ENCODE measurements around the gene GALNT2. TPM values are rescaled to one million over a fixed set of nuclear protein-coding genes. Genes with fewer than 3 reads are reported as not detected.

The GALNT2 gene
- total and polyA plus RNA-seq, 9 of the 15 experiments (the other 6 are each of a cell fraction or from before 2014, with no cell fraction given) = 1.6 to 106 (median 51.9) TPM

- no peak for TF ChIP-seq ZNF512 (tag; IDR thresholded peaks at IDR 0.05)
- no peak for TF ChIP-seq ZNF436 (CRISPR knock-in tag; IDR thresholded peaks at IDR 0.05)
- TF ChIP-seq JUND (IDR thresholded peaks at IDR 0.05; ENCODE audit: borderline replicate concordance, low read depth, low read length) = no peak
- TF ChIP-seq JUND (tag; IDR thresholded peaks at IDR 0.05; ENCODE audit: borderline replicate concordance, low read depth, low read length) = no peak
- TF ChIP-seq EZH2 (IDR thresholded peaks at IDR 0.05; ENCODE audit: borderline replicate concordance, low read depth, low read length) = no peak
- no peak for TF ChIP-seq CREB3 (tag; conservative IDR thresholded peaks at IDR 0.05; ENCODE audit: low read depth)
These were observed 18.1 kb upstream of the GALNT2 start (continued) for GRCh38 chr1:230048922-230049321.

- ATAC-seq (no peak), FAIRE-seq (no peak), DNase-seq (ENCODE audit: extremely low read depth in 1 of 4, low spot score in 3 of 4) (no peak)
- no peak overlapping the region for H3K27ac ChIP-seq (ENCODE audit: extremely low read depth, low read depth, low read length)
- peaks cover 0 to 7% of the 10 kb centered on the region in 2 experiments; a peak in 2 of 5 replicates for H3K4me1 ChIP-seq (replicated peaks in 1 of 2; ENCODE audit: control insufficient read depth in 2 of 2, insufficient read depth in 2 of 2, low read length in 2 of 2)
- intact Hi-C loops (cut with micrococcal nuclease) (no loop called here), in situ Hi-C loops (cut with MboI) (no loop called here)
- H3K27me3 ChIP-seq (ENCODE audit: control insufficient read depth in 2 of 2, insufficient read depth in 2 of 2, low read length in 2 of 2) = peaks cover 21 to 36% of the 10 kb centered on the region in 2 experiments; a peak in 4 of 5 replicates
- H3K4me3 ChIP-seq = no peak overlapping the region
- H3K36me3 ChIP-seq (ENCODE audit: control insufficient read depth, insufficient read depth, low read length) = no peaks in the 10 kb centered on the region
- POLR2A ChIA-PET = interaction anchor here (0.6 kb wide), 1 partner anchor 62 kb away, joined by 3 read pairs; no protein-coding TSS in a partner anchor
- WGBS (ENCODE audit: insufficient coverage, low coverage, missing lambda C conversion rate) = 0% methylated on average over 2 of the region's 2 CpGs
- no peak overlapping the region for H3K9ac ChIP-seq (ENCODE audit: insufficient read depth in 1 of 2, low read depth in 2 of 2, low read length in 2 of 2)
- no peaks in the 10 kb centered on the region for H3K9me1 ChIP-seq (ENCODE audit: control insufficient read depth, insufficient read depth, low read length)
- no peaks in the 10 kb centered on the region for H3K9me3 ChIP-seq (replicated peaks; ENCODE audit: control insufficient read depth, insufficient read depth, low read depth, low read length)
- BruUV-seq (replicated peaks) = no TSS peak
- no peak overlapping the region for H3K4me2 ChIP-seq (ENCODE audit: insufficient read depth, low read length)
- CTCF ChIA-PET (ENCODE audit: low intra/inter-chr PET ratio) = no interaction called here
- H4K20me1 ChIP-seq (replicated peaks; ENCODE audit: control insufficient read depth, insufficient read depth, low read length) = no peaks in the 10 kb centered on the region
- H2AFZ ChIP-seq (ENCODE audit: low read depth, low read length) = no peak overlapping the region
- H3K79me2 ChIP-seq (ENCODE audit: control insufficient read depth, insufficient read depth, low read length) = no peaks in the 10 kb centered on the region
- 0 out of 2 replicates have a peak, but pooled peaks have one; percentile 13 for TF ChIP-seq PKNOX1 (IDR thresholded peaks at IDR 0.05)
- TF ChIP-seq MEIS2 (IDR thresholded peaks at IDR 0.05; ENCODE audit: partially characterized antibody) = peak; percentile 77
- no peak for TF ChIP-seq E2F6 (IDR thresholded peaks at IDR 0.05; ENCODE audit: borderline replicate concordance in 1 of 2, extremely low read depth in 1 of 2, insufficient read depth in 1 of 2, insufficient read length in 1 of 2, low read depth in 1 of 2, low read length in 1 of 2, poor library complexity in 1 of 2, severe bottlenecking in 1 of 2)
- TF ChIP-seq ZNF431 (CRISPR knock-in tag; IDR thresholded peaks at IDR 0.05) = no peak
- no peak for TF ChIP-seq ZNF586 (CRISPR knock-in tag; conservative IDR thresholded peaks at IDR 0.05)
These were observed 17.3 kb upstream of the GALNT2 start for GRCh38 chr1:230049731-230050130.

Measured in K562 (cell line).